ENCODE results near the gene CLDND1. TPM values are rescaled to one million over a fixed set of nuclear protein-coding genes. Genes with fewer than 3 reads are reported as not detected.

Gene CLDND1
- total RNA-seq, 1 experiment from 2014 or later: 80.6 TPM

DNA sequence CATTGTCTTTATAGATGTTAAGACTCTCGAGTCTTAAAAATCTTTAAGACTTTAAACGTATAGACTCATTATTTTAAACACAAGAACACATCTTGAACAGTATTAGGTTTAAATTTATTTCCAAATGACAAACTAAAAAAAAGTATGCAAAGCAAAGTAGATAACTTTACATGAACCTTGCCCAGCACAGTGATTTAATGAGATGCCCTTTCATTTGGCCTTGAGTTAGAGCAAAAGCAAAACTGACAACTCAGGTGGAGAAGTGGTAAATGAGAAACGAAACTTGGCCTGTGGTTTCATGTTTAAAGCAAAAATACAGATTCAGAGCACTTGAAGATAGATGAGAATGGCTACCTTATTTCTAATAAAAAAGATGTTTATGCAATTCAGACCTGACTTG, 17.6 kb upstream of the CLDND1 start (continued):
- TF ChIP-seq, protein P1, sequence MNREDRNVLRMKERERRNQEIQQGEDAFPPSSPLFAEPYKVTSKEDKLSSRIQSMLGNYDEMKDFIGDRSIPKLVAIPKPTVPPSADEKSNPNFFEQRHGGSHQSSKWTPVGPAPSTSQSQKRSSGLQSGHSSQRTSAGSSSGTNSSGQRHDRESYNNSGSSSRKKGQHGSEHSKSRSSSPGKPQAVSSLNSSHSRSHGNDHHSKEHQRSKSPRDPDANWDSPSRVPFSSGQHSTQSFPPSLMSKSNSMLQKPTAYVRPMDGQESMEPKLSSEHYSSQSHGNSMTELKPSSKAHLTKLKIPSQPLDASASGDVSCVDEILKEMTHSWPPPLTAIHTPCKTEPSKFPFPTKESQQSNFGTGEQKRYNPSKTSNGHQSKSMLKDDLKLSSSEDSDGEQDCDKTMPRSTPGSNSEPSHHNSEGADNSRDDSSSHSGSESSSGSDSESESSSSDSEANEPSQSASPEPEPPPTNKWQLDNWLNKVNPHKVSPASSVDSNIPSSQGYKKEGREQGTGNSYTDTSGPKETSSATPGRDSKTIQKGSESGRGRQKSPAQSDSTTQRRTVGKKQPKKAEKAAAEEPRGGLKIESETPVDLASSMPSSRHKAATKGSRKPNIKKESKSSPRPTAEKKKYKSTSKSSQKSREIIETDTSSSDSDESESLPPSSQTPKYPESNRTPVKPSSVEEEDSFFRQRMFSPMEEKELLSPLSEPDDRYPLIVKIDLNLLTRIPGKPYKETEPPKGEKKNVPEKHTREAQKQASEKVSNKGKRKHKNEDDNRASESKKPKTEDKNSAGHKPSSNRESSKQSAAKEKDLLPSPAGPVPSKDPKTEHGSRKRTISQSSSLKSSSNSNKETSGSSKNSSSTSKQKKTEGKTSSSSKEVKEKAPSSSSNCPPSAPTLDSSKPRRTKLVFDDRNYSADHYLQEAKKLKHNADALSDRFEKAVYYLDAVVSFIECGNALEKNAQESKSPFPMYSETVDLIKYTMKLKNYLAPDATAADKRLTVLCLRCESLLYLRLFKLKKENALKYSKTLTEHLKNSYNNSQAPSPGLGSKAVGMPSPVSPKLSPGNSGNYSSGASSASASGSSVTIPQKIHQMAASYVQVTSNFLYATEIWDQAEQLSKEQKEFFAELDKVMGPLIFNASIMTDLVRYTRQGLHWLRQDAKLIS (CRISPR knock-in tag; IDR thresholded peaks at IDR 0.05; ENCODE audit: borderline replicate concordance): no peak

DNA sequence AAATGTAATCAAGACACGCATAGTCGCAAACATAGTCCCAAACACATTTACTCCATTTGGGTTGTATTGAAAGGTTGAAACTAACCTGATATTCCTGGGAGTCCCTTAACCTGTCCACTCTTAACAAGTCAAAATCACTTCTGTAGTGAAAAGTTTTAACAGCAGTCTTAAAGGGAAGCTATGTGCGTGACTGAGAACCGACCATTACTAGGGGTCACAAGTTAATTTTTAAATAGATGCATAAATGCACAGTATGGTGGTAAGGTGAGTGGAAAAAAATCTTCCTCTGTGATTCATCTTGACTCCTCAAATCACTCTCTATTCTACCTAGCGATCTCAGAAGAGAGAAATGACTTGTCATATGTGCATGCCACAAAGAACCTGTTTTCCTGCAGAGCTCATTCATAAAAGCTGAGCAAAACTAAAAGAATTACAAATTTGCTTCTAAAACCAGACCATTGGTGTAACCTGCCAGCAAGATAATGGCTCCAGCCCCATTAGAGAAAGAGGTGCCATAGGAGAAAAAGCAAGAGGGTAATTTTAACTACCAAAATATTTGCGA, 13.8 kb upstream of the CLDND1 start:
- CTCF ChIA-PET: no interaction called here
- TF ChIP-seq ZNF232 (CRISPR knock-in tag; IDR thresholded peaks at IDR 0.05) (no peak), ZNF317 (CRISPR knock-in tag; IDR thresholded peaks at IDR 0.05; ENCODE audit: borderline replicate concordance, low read depth) (no peak), FOXP1 (CRISPR knock-in tag; IDR thresholded peaks at IDR 0.05; ENCODE audit: borderline replicate concordance) (no peak), ELF4 (CRISPR knock-in tag; IDR thresholded peaks at IDR 0.05; ENCODE audit: low read depth) (no peak), TP53 (CRISPR knock-in tag; IDR thresholded peaks at IDR 0.05) (no peak), RORB (CRISPR knock-in tag; IDR thresholded peaks at IDR 0.05) (no peak), FOXJ3 (CRISPR knock-in tag; IDR thresholded peaks at IDR 0.05; ENCODE audit: borderline replicate concordance) (no peak), JUN (CRISPR knock-in tag; IDR thresholded peaks at IDR 0.05) (no peak), ZNF121 (CRISPR knock-in tag; IDR thresholded peaks at IDR 0.05) (no peak), CBFB (CRISPR knock-in tag; IDR thresholded peaks at IDR 0.05; ENCODE audit: low read depth) (no peak), TEAD1 (CRISPR knock-in tag; IDR thresholded peaks at IDR 0.05) (no peak), ZNF138 (CRISPR knock-in tag; conservative IDR thresholded peaks at IDR 0.05) (no peak), ZNF263 (CRISPR knock-in tag; IDR thresholded peaks at IDR 0.05; ENCODE audit: low read depth) (no peak)
- TF ChIP-seq, protein P2, sequence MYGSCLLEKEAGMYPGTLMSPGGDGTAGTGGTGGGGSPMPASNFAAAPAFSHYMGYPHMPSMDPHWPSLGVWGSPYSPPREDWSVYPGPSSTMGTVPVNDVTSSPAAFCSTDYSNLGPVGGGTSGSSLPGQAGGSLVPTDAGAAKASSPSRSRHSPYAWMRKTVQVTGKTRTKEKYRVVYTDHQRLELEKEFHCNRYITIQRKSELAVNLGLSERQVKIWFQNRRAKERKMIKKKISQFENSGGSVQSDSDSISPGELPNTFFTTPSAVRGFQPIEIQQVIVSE (CRISPR knock-in tag; IDR thresholded peaks at IDR 0.05; ENCODE audit: borderline replicate concordance): no peak
- TF ChIP-seq, protein P3, sequence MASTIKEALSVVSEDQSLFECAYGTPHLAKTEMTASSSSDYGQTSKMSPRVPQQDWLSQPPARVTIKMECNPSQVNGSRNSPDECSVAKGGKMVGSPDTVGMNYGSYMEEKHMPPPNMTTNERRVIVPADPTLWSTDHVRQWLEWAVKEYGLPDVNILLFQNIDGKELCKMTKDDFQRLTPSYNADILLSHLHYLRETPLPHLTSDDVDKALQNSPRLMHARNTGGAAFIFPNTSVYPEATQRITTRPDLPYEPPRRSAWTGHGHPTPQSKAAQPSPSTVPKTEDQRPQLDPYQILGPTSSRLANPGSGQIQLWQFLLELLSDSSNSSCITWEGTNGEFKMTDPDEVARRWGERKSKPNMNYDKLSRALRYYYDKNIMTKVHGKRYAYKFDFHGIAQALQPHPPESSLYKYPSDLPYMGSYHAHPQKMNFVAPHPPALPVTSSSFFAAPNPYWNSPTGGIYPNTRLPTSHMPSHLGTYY (CRISPR knock-in tag; IDR thresholded peaks at IDR 0.05): no peak
- TF ChIP-seq, protein P4, sequence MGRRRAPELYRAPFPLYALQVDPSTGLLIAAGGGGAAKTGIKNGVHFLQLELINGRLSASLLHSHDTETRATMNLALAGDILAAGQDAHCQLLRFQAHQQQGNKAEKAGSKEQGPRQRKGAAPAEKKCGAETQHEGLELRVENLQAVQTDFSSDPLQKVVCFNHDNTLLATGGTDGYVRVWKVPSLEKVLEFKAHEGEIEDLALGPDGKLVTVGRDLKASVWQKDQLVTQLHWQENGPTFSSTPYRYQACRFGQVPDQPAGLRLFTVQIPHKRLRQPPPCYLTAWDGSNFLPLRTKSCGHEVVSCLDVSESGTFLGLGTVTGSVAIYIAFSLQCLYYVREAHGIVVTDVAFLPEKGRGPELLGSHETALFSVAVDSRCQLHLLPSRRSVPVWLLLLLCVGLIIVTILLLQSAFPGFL (CRISPR knock-in tag; IDR thresholded peaks at IDR 0.05; ENCODE audit: borderline replicate concordance): no peak
- TF ChIP-seq, protein P5, sequence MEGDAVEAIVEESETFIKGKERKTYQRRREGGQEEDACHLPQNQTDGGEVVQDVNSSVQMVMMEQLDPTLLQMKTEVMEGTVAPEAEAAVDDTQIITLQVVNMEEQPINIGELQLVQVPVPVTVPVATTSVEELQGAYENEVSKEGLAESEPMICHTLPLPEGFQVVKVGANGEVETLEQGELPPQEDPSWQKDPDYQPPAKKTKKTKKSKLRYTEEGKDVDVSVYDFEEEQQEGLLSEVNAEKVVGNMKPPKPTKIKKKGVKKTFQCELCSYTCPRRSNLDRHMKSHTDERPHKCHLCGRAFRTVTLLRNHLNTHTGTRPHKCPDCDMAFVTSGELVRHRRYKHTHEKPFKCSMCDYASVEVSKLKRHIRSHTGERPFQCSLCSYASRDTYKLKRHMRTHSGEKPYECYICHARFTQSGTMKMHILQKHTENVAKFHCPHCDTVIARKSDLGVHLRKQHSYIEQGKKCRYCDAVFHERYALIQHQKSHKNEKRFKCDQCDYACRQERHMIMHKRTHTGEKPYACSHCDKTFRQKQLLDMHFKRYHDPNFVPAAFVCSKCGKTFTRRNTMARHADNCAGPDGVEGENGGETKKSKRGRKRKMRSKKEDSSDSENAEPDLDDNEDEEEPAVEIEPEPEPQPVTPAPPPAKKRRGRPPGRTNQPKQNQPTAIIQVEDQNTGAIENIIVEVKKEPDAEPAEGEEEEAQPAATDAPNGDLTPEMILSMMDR (IDR thresholded peaks at IDR 0.05): no peak
- TF ChIP-seq, protein P6, sequence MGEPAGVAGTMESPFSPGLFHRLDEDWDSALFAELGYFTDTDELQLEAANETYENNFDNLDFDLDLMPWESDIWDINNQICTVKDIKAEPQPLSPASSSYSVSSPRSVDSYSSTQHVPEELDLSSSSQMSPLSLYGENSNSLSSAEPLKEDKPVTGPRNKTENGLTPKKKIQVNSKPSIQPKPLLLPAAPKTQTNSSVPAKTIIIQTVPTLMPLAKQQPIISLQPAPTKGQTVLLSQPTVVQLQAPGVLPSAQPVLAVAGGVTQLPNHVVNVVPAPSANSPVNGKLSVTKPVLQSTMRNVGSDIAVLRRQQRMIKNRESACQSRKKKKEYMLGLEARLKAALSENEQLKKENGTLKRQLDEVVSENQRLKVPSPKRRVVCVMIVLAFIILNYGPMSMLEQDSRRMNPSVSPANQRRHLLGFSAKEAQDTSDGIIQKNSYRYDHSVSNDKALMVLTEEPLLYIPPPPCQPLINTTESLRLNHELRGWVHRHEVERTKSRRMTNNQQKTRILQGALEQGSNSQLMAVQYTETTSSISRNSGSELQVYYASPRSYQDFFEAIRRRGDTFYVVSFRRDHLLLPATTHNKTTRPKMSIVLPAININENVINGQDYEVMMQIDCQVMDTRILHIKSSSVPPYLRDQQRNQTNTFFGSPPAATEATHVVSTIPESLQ (CRISPR knock-in tag; IDR thresholded peaks at IDR 0.05): no peak
- TF ChIP-seq, protein P7, sequence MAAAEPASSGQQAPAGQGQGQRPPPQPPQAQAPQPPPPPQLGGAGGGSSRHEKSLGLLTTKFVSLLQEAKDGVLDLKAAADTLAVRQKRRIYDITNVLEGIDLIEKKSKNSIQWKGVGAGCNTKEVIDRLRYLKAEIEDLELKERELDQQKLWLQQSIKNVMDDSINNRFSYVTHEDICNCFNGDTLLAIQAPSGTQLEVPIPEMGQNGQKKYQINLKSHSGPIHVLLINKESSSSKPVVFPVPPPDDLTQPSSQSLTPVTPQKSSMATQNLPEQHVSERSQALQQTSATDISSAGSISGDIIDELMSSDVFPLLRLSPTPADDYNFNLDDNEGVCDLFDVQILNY (CRISPR knock-in tag; IDR thresholded peaks at IDR 0.05): no peak
- TF ChIP-seq, protein P8, sequence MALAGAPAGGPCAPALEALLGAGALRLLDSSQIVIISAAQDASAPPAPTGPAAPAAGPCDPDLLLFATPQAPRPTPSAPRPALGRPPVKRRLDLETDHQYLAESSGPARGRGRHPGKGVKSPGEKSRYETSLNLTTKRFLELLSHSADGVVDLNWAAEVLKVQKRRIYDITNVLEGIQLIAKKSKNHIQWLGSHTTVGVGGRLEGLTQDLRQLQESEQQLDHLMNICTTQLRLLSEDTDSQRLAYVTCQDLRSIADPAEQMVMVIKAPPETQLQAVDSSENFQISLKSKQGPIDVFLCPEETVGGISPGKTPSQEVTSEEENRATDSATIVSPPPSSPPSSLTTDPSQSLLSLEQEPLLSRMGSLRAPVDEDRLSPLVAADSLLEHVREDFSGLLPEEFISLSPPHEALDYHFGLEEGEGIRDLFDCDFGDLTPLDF (CRISPR knock-in tag; IDR thresholded peaks at IDR 0.05): no peak
- Mint-ChIP-seq H3K4me3 (no peak overlapping the region), H3K9me3 (peaks cover under 1% of the 10 kb centered on the region; the same call in 1 of the 2 replicates), H3K36me3 (no peaks in the 10 kb centered on the region), H3K27me3 (ENCODE audit: low read depth) (no peaks in the 10 kb centered on the region), H3K4me1 (peaks cover 3% of the 10 kb centered on the region; the same call in 1 of the 2 replicates), H3K27ac (no peak overlapping the region)
- ATAC-seq: no peak
- POLR2A ChIA-PET: no interaction called here
- DNase-seq (ENCODE audit: low spot score): no peak
